K562 (cell line): ENCODE data around the gene GPR137C. TPM values are rescaled to one million over a fixed set of nuclear protein-coding genes. Genes with fewer than 3 reads are reported as not detected.

Experiments used
- ATAC-seq: fragments of 200-7000 bp; cut with Tn5 transposase; 3 replicates; pipeline ENCODE4 v1.9.1; 2020; ENCODE audit warnings: moderate library complexity
- BruUV-seq: library from RNA; stranded (reverse); fragments of 400-500 nt; replicated peaks from 2 replicates; lab custom pipeline; 2021; lab: Mats Ljungman, UMichigan
- CTCF ChIA-PET: fragments of 300-600 bp; formaldehyde crosslinking; extraction: SDS; loops from one replicate; lab custom pipeline; 2021; ENCODE audit warnings: low intra/inter-chr PET ratio; lab: Yijun Ruan, JAX
- POLR2A ChIA-PET: fragments of 300-600, 350-650 bp; sonication (Branson Sonifier 250); formaldehyde crosslinking; extraction: SDS; loops from one replicate; lab custom pipeline; 2021; ENCODE audit warnings: antibody characterized with exemption, inconsistent platforms; lab: Yijun Ruan, JAX
- DNase-seq, 4 experiments: peaks; one replicate each; pipeline versions ENCODE4 v3.0.0 to v3.0.0-alpha.2; 2011 to 2018; ENCODE audit warnings: low spot score in 3 of 4, mixed read lengths in 3 of 4; ENCODE audit errors: extremely low read depth in 1 of 4
- FAIRE-seq: peaks from 2 replicates; lab custom pipeline; 2011; peaks lifted over from hg19 to GRCh38; lab: Jason Lieb, UNC
- H2AFZ ChIP-seq: 2 replicates; pipeline ENCODE4 v1.6.0; 2011; ENCODE audit warnings: low read depth, low read length, control low read depth, inconsistent platforms
- H3K27ac ChIP-seq: fragments of 200-600 bp; 3 replicates; pipeline ENCODE4 v1.8.0; 2011; ENCODE audit warnings: low read depth, mild to moderate bottlenecking, control low read depth, inconsistent platforms, low read length, moderate library complexity, mixed read lengths; ENCODE audit errors: extremely low read depth
- H3K27me3 ChIP-seq, 2 experiments: fragments of 300-600 bp in 1 of 2; 2 replicates in 1 of 2; 3 replicates in 1 of 2; pipeline versions ENCODE4 v1.6.0 to v1.8.0; 2011; ENCODE audit warnings: inconsistent platforms in 2 of 2, low read length in 2 of 2, mild to moderate bottlenecking in 1 of 2, mixed read lengths in 1 of 2, moderate library complexity in 1 of 2; ENCODE audit not compliant: control insufficient read depth in 2 of 2, insufficient read depth in 2 of 2
- H3K36me3 ChIP-seq: fragments of 300-600 bp; 3 replicates; pipeline ENCODE4 v1.8.0; 2011; ENCODE audit warnings: mild to moderate bottlenecking, low read length, inconsistent platforms; ENCODE audit not compliant: control insufficient read depth, insufficient read depth
- H3K4me1 ChIP-seq, 2 experiments: fragments of 200-600 bp in 1 of 2; replicated peaks in 1 of 2; 2 replicates in 1 of 2; 3 replicates in 1 of 2; pipeline versions ENCODE4 v1.5.1 to v1.8.0; 2011; ENCODE audit warnings: inconsistent platforms in 2 of 2, low read length in 2 of 2, mild to moderate bottlenecking in 1 of 2, mixed read lengths in 1 of 2, moderate library complexity in 1 of 2; ENCODE audit not compliant: control insufficient read depth in 2 of 2, insufficient read depth in 2 of 2
- H3K4me2 ChIP-seq: 2 replicates; pipeline ENCODE4 v1.6.1; 2011; ENCODE audit warnings: low read length, control low read depth, inconsistent platforms, mixed read lengths; ENCODE audit not compliant: insufficient read depth
- H3K4me3 ChIP-seq: fragments of 200-600 bp; sonication (generic), shearing (Covaris generic); 2 replicates; pipeline ENCODE4 v1.5.1; 2016; ENCODE audit warnings: control low read depth, inconsistent platforms
- H3K79me2 ChIP-seq: fragments of 200-600 bp; 3 replicates; pipeline ENCODE4 v1.8.0; 2011; ENCODE audit warnings: low read length, inconsistent platforms; ENCODE audit not compliant: control insufficient read depth, insufficient read depth
- H3K9ac ChIP-seq, 2 experiments: 2 replicates each; pipeline versions ENCODE4 v1.6.0 to v1.6.1; 2011; ENCODE audit warnings: low read depth in 2 of 2, low read length in 2 of 2, control low read depth in 1 of 2, inconsistent platforms in 1 of 2, mild to moderate bottlenecking in 1 of 2, mixed read lengths in 1 of 2; ENCODE audit not compliant: insufficient read depth in 1 of 2
- H3K9me1 ChIP-seq: one replicate; pipeline ENCODE4 v1.6.0; 2011; ENCODE audit warnings: inconsistent platforms, mild to moderate bottlenecking, low read length, moderate library complexity; ENCODE audit not compliant: control insufficient read depth, insufficient read depth
- H3K9me3 ChIP-seq: replicated peaks from 2 replicates; pipeline ENCODE4 v1.5.1; 2011; ENCODE audit warnings: low read depth, low read length, inconsistent platforms; ENCODE audit not compliant: control insufficient read depth, insufficient read depth
- H4K20me1 ChIP-seq: replicated peaks from 2 replicates; pipeline ENCODE4 v1.6.1; 2011; ENCODE audit warnings: low read length, inconsistent platforms, mixed read lengths; ENCODE audit not compliant: control insufficient read depth, insufficient read depth
- CBX1 ChIP-seq: sonication (generic); IDR thresholded peaks from 2 replicates; pipeline ENCODE4 v1.6.1; 2016; ENCODE audit warnings: antibody characterized with exemption, low read depth, mild to moderate bottlenecking
- CLOCK ChIP-seq: fragments of 250-450 bp; sonication (Bioruptor Pico); IDR thresholded peaks from 2 replicates; pipeline ENCODE4 v1.4.0; 2020; ENCODE audit warnings: mild to moderate bottlenecking, moderate library complexity, borderline replicate concordance
- DMBX1 ChIP-seq: fragments of 250-450 bp; sonication (Bioruptor Pico); IDR thresholded peaks from 2 replicates; pipeline ENCODE4 v1.8.0; 2022; ENCODE audit warnings: inconsistent platforms, mild to moderate bottlenecking, moderate library complexity, borderline replicate concordance
- E2F6 ChIP-seq, 2 experiments: IDR thresholded peaks; 2 replicates each; pipeline ENCODE4 v1.6.1; 2011; ENCODE audit warnings: borderline replicate concordance in 1 of 2, control low read depth in 1 of 2, low read depth in 1 of 2, low read length in 1 of 2, mild to moderate bottlenecking in 1 of 2, mixed read lengths in 1 of 2, moderate library complexity in 1 of 2; ENCODE audit not compliant: insufficient read depth in 1 of 2, insufficient read length in 1 of 2, poor library complexity in 1 of 2, severe bottlenecking in 1 of 2; ENCODE audit errors: extremely low read depth in 1 of 2
- ELK1 ChIP-seq: sonication (generic); formaldehyde crosslinking; IDR thresholded peaks from 2 replicates; pipeline ENCODE4 v1.8.1; 2022; ENCODE audit warnings: missing genetic modification reagents
- HOMEZ ChIP-seq: fragments of 250-450 bp; sonication (Bioruptor Pico); IDR thresholded peaks from 2 replicates; pipeline ENCODE4 v1.4.0; 2020; ENCODE audit warnings: mild to moderate bottlenecking, moderate library complexity
- IRF2 ChIP-seq: sonication (generic); formaldehyde crosslinking; IDR thresholded peaks from 2 replicates; pipeline ENCODE4 v1.8.1; 2022; ENCODE audit warnings: mild to moderate bottlenecking, missing genetic modification reagents
- MEF2A ChIP-seq: IDR thresholded peaks from 2 replicates; pipeline ENCODE4 v1.6.1; 2011; ENCODE audit warnings: low read depth, mild to moderate bottlenecking, low read length, moderate library complexity; ENCODE audit not compliant: control insufficient read depth
- PML ChIP-seq: IDR thresholded peaks from 2 replicates; pipeline ENCODE4 v1.6.1; 2012; ENCODE audit warnings: low read length, inconsistent platforms
- PURB ChIP-seq: sonication (generic); formaldehyde crosslinking; IDR thresholded peaks from 2 replicates; pipeline ENCODE4 v1.9.0; 2021; ENCODE audit warnings: low read depth, mild to moderate bottlenecking, missing genetic modification reagents
- TEAD4 ChIP-seq, 2 experiments: sonication (generic) in 1 of 2; formaldehyde crosslinking in 1 of 2; IDR thresholded peaks; 2 replicates each; pipeline versions ENCODE4 v1.6.1 to v1.8.0; 2012 to 2022; ENCODE audit warnings: borderline replicate concordance in 1 of 2, inconsistent platforms in 1 of 2, low read length in 1 of 2, mild to moderate bottlenecking in 1 of 2, missing genetic modification reagents in 1 of 2
- ZKSCAN1 ChIP-seq: fragments of 150-350 bp; IDR thresholded peaks from 2 replicates; pipeline ENCODE4 v1.6.1; 2016; ENCODE audit warnings: low read depth, low read length
- WGBS: fragments of 100-300 bp; shearing (Covaris generic); methylation state at CpG from one replicate; pipeline ENCODE4 v1.1.6; 2016; ENCODE audit warnings: low coverage, mixed read lengths; ENCODE audit not compliant: insufficient coverage; ENCODE audit errors: missing lambda C conversion rate; 5-methylcytosine and 5-hydroxymethylcytosine counted together
- in situ Hi-C: fragments of 300-500 bp; cut with MboI; formaldehyde crosslinking; loops from 4 replicates; pipeline ENCODE4 v1.15.0; 2018; ENCODE audit warnings: inconsistent platforms, mixed read lengths
- intact Hi-C: fragments of 100-400 bp; cut with micrococcal nuclease; formaldehyde crosslinking; loops from 2 replicates; pipeline ENCODE4 v1.14.2; 2022
- polyA plus RNA-seq, 8 experiments: library from polyadenylated mRNA; depleted of rRNA in 4 of 8; stranded (reverse) in 5 of 8; unstranded in 3 of 8; fragments of >200 nt; fragmentation: Nextera tagmentation in 2 of 8; fragmentation: Illumina TruSeq in 1 of 8; extraction: Ambion mirVana in 2 of 8; extraction: Trizol in 1 of 8; gene quantifications; 2 replicates each; pipeline versions ENCODE4 v1.2.1 to v1.2.3, GENCODE V29; 2011 to 2014; ENCODE audit warnings: inconsistent platforms in 1 of 8, missing spikeins in 1 of 8
- total RNA-seq, 7 experiments: library from RNA; depleted of rRNA in 6 of 7; stranded (reverse); fragments of >200 nt in 6 of 7; fragmentation: Illumina TruSeq in 2 of 7; extraction: Trizol in 2 of 7; gene quantifications; 2 replicates each; pipeline versions ENCODE4 v1.2.1 to v1.2.3, GENCODE V29; 2011 to 2021; ENCODE audit warnings: low replicate concordance in 1 of 7

The GPR137C gene
- total and polyA plus RNA-seq, 9 of the 15 experiments (the other 6 are each of a cell fraction or from before 2014, with no cell fraction given), result 0.03 to 0.31 (median 0.06) TPM; not detected in 4

- no peak for TF ChIP-seq TEAD4 (IDR thresholded peaks at IDR 0.05; ENCODE audit: low read length)
- TF ChIP-seq TEAD4 (CRISPR knock-in tag; IDR thresholded peaks at IDR 0.05; ENCODE audit: borderline replicate concordance), result no peak
- no peak for TF ChIP-seq E2F6 (IDR thresholded peaks at IDR 0.05; ENCODE audit: borderline replicate concordance in 1 of 2, extremely low read depth in 1 of 2, insufficient read depth in 1 of 2, insufficient read length in 1 of 2, low read depth in 1 of 2, low read length in 1 of 2, poor library complexity in 1 of 2, severe bottlenecking in 1 of 2)
Measured at GRCh38 chr14:52660325-52660724, 107.7 kb downstream of the GPR137C start (continued).

- no peak for FAIRE-seq
- in situ Hi-C loops (loop anchor here (10.0 kb wide), 1 partner anchor 1396 kb away; no protein-coding TSS in a partner anchor), intact Hi-C loops (no loop called here)
- H2AFZ ChIP-seq, result no peak overlapping the region
- H3K4me1 ChIP-seq, result no peaks in the 10 kb centered on the region
- POLR2A ChIA-PET, result no interaction called here
- no peak for ATAC-seq
- no peaks in the 10 kb centered on the region for H3K27me3 ChIP-seq
- no TSS peak for BruUV-seq
- H3K36me3 ChIP-seq, result peaks cover 29% of the 10 kb centered on the region; the same call in 2 of the 3 replicates
- no peak overlapping the region for H3K4me3 ChIP-seq
- no peak overlapping the region for H3K27ac ChIP-seq
- no peak overlapping the region for H3K4me2 ChIP-seq
- no peak for DNase-seq
- H3K9me1 ChIP-seq, result no peaks in the 10 kb centered on the region
- CTCF ChIA-PET, result no interaction called here
- H3K9me3 ChIP-seq, result no peaks in the 10 kb centered on the region
- H3K79me2 ChIP-seq, result no peaks in the 10 kb centered on the region
- no peaks in the 10 kb centered on the region for H4K20me1 ChIP-seq
- no peak overlapping the region for H3K9ac ChIP-seq
- 100% methylated on average over 1 of the region's 1 CpG for WGBS
- TF ChIP-seq MEF2A, result no peak
- no peak for TF ChIP-seq DMBX1 (CRISPR knock-in tag)
- TF ChIP-seq PML, result no peak
- no peak for TF ChIP-seq CLOCK (CRISPR knock-in tag)
- no peak for TF ChIP-seq IRF2
- TF ChIP-seq CBX1, result no peak
- no peak for TF ChIP-seq ELK1 (CRISPR knock-in tag)
- TF ChIP-seq TEAD4 (IDR thresholded peaks at IDR 0.05; ENCODE audit: low read length), result no peak
- no peak for TF ChIP-seq TEAD4 (CRISPR knock-in tag; IDR thresholded peaks at IDR 0.05; ENCODE audit: borderline replicate concordance)
- no peak for TF ChIP-seq PURB (CRISPR knock-in tag)
- no peak for TF ChIP-seq ZKSCAN1
- TF ChIP-seq HOMEZ (CRISPR knock-in tag), result no peak
Measured at GRCh38 chr14:52660832-52661231, 108.2 kb downstream of the GPR137C start.
